ENCODE results near the gene ALPK3. TPM values are rescaled to one million over a fixed set of nuclear protein-coding genes. Genes with fewer than 3 reads are reported as not detected.

Gene ALPK3
- total and polyA plus RNA-seq, 2 experiments from 2014 or later, result 3.7 to 29.7 TPM

GRCh38 chr15:84855765-84856164, 38.6 kb downstream of the ALPK3 start (continued):
- TF ChIP-seq REST (IDR thresholded peaks at IDR 0.05; ENCODE audit: unreplicated experiment) (no peak), POLR2AphosphoS5 (IDR thresholded peaks at IDR 0.05; ENCODE audit: low read depth) (no peak), STAT1 (IDR thresholded peaks at IDR 0.05; ENCODE audit: unreplicated experiment) (no peak), ZNF331 (CRISPR knock-in tag; IDR thresholded peaks at IDR 0.05; ENCODE audit: low read depth) (no peak), CREB1 (CRISPR knock-in tag; IDR thresholded peaks at IDR 0.05; ENCODE audit: low read depth) (no peak), CTCF (conservative IDR thresholded peaks at IDR 0.05; ENCODE audit: low read depth in 2 of 2) (no peak), ZNF114 (CRISPR knock-in tag; IDR thresholded peaks at IDR 0.05) (no peak), NANOG (IDR thresholded peaks at IDR 0.05; ENCODE audit: borderline replicate concordance) (no peak), EZH2 (IDR thresholded peaks at IDR 0.05; ENCODE audit: low read depth, unreplicated experiment) (no peak), JUNB (IDR thresholded peaks at IDR 0.05; ENCODE audit: unreplicated experiment) (no peak), EZH2phosphoT487 (IDR thresholded peaks at IDR 0.05; ENCODE audit: unreplicated experiment) (no peak)

GRCh38 chr15:84856731-84857417, 39.7 kb downstream of the ALPK3 start:
- H4K20me1 ChIP-seq (replicated peaks; ENCODE audit: insufficient read depth), result no peaks in the 10 kb centered on the region; the same call in 1 of the 2 replicates
- H3F3A ChIP-seq (replicated peaks; ENCODE audit: low read depth), result no peaks in the 10 kb centered on the region
- no peaks in the 10 kb centered on the region for H3K79me2 ChIP-seq (replicated peaks; ENCODE audit: insufficient read depth)
- H3K4me3 ChIP-seq, result no peak overlapping the region
- no peaks in the 10 kb centered on the region for H3K36me3 ChIP-seq (ENCODE audit: insufficient read depth)
- no peak overlapping the region for H3K27ac Mint-ChIP-seq
- DNase-seq (ENCODE audit: low spot score), result no peak
- H3K4me1 ChIP-seq (ENCODE audit: insufficient read depth), result no peaks in the 10 kb centered on the region
- no peak overlapping the region for H3K4me2 ChIP-seq
- no peak overlapping the region for H2AFZ ChIP-seq
- H3K4me1 Mint-ChIP-seq, result no peaks in the 10 kb centered on the region; the same call in 2 of the 3 replicates
- ATAC-seq, result no peak
- H3K27ac ChIP-seq (ENCODE audit: low read depth), result no peak overlapping the region
- no peak overlapping the region for H3K4me3 Mint-ChIP-seq
- H3K27me3 Mint-ChIP-seq (ENCODE audit: insufficient read depth, low read depth, poor library complexity), result peaks cover 1% of the 10 kb centered on the region
- H3K36me3 Mint-ChIP-seq (ENCODE audit: low read depth), result peaks cover 5% of the 10 kb centered on the region; the same call in 2 of the 3 replicates
- H3K9me3 Mint-ChIP-seq, result no peaks in the 10 kb centered on the region; the same call in 2 of the 3 replicates
- no peaks in the 10 kb centered on the region for H3K9me2 ChIP-seq (ENCODE audit: insufficient read depth)
- H3K27me3 ChIP-seq (ENCODE audit: insufficient read depth), result no peaks in the 10 kb centered on the region
- TF ChIP-seq REST (IDR thresholded peaks at IDR 0.05; ENCODE audit: unreplicated experiment), result no peak
- TF ChIP-seq CTCF (conservative IDR thresholded peaks at IDR 0.05; ENCODE audit: low read depth in 2 of 2), result no peak

All from GM23338 (cell line).